ENCODE measurements around the gene MEOX1. TPM values are rescaled to one million over a fixed set of nuclear protein-coding genes. Genes with fewer than 3 reads are reported as not detected.

Gene MEOX1
- total and polyA plus RNA-seq, 2 experiments from 2014 or later: not detected

DNA sequence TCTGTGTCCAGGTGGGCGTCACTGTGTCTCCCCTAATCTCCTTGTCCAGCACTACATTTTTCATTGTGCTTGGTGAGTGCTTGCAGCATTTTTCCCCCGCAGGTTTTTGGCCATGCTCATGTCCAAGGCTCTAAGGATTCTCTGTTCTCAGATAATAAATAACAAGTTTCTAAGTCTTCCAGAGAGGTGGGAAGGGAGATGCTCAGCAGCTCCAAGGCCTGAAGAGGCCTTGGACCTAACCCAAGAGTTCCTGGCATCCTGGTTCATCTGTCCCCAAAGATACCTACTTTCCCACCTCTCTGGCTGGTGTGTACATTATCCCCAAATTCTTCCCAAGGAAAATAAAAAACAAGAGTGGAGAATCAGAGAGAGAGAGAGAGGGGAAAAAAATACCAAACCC, 45.3 kb downstream of the MEOX1 start:
- in situ Hi-C loops (cut with MboI): no loop called here
- Histone ChIP-seq H3K27ac (no peak overlapping the region), H3K9me3 (ENCODE audit: low read depth) (no peaks in the 10 kb centered on the region), H3F3A (ENCODE audit: insufficient read depth) (no peaks in the 10 kb centered on the region), H3K79me2 (ENCODE audit: insufficient read depth) (no peaks in the 10 kb centered on the region), H3K9ac (no peak overlapping the region), H3K4me1 (ENCODE audit: insufficient read depth) (no peaks in the 10 kb centered on the region), H4K20me1 (ENCODE audit: insufficient read depth) (no peaks in the 10 kb centered on the region), H2AFZ (no peak overlapping the region), H3K27me3 (replicated peaks; ENCODE audit: insufficient read depth) (no peaks in the 10 kb centered on the region; the same call in 1 of the 2 replicates), H3K9me2 (ENCODE audit: insufficient read depth) (no peaks in the 10 kb centered on the region), H3K4me2 (ENCODE audit: unreplicated experiment) (no peak overlapping the region), H3K36me3 (ENCODE audit: low read depth) (no peaks in the 10 kb centered on the region), H3K4me3 (no peak overlapping the region)
- TF ChIP-seq EZH2 (IDR thresholded peaks at IDR 0.05; ENCODE audit: insufficient read depth, poor library complexity, severe bottlenecking) (no peak), EZH2phosphoT487 (IDR thresholded peaks at IDR 0.05; ENCODE audit: insufficient read depth, low read depth) (no peak)
- 77 to 81% methylated on average over 2 of the region's 2 CpGs for WGBS, 2 experiments (ENCODE audit: low coverage in 1 of 2, low lambda C conversion rate in 2 of 2, missing lambda C conversion rate in 2 of 2)
- DNase-seq: no peak

DNA sequence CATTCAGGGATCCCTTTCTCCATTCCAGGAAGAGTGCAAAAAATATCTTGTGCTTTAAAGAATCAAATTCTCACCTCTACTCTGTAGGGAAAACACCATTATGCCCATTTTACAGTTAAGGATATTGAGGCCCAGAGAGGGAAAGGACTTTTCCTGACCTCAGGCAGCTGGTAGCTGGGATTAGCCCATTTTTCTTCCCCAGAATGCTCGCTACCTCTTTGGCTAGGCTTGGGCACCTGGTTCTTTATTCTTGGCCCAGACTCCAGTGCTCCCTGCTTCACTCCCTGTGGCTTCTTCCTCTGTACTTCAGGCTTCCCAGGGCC, 45.7 kb downstream of the MEOX1 start:
- H3K4me3 ChIP-seq: no peak overlapping the region
- no peak for DNase-seq
- H4K20me1 ChIP-seq (ENCODE audit: insufficient read depth): no peaks in the 10 kb centered on the region
- no peak overlapping the region for H3K27ac ChIP-seq
- H3K9ac ChIP-seq: no peak overlapping the region
- H3K9me2 ChIP-seq (ENCODE audit: insufficient read depth): no peaks in the 10 kb centered on the region
- in situ Hi-C loops (cut with MboI): no loop called here
- no peak overlapping the region for H2AFZ ChIP-seq
- TF ChIP-seq EZH2 (IDR thresholded peaks at IDR 0.05; ENCODE audit: insufficient read depth, poor library complexity, severe bottlenecking): no peak
- no peaks in the 10 kb centered on the region; the same call in 1 of the 2 replicates for H3K27me3 ChIP-seq (replicated peaks; ENCODE audit: insufficient read depth)
- 92 to 95% methylated on average over 1 of the region's 1 CpG for WGBS, 2 experiments (ENCODE audit: low coverage in 1 of 2, low lambda C conversion rate in 2 of 2, missing lambda C conversion rate in 2 of 2)
- H3K4me1 ChIP-seq (ENCODE audit: insufficient read depth): no peaks in the 10 kb centered on the region
- H3K79me2 ChIP-seq (ENCODE audit: insufficient read depth): no peaks in the 10 kb centered on the region
- H3K4me2 ChIP-seq (ENCODE audit: unreplicated experiment): no peak overlapping the region
- H3K9me3 ChIP-seq (ENCODE audit: low read depth): no peaks in the 10 kb centered on the region
- H3F3A ChIP-seq (ENCODE audit: insufficient read depth): no peaks in the 10 kb centered on the region
- no peaks in the 10 kb centered on the region for H3K36me3 ChIP-seq (ENCODE audit: low read depth)

DNA sequence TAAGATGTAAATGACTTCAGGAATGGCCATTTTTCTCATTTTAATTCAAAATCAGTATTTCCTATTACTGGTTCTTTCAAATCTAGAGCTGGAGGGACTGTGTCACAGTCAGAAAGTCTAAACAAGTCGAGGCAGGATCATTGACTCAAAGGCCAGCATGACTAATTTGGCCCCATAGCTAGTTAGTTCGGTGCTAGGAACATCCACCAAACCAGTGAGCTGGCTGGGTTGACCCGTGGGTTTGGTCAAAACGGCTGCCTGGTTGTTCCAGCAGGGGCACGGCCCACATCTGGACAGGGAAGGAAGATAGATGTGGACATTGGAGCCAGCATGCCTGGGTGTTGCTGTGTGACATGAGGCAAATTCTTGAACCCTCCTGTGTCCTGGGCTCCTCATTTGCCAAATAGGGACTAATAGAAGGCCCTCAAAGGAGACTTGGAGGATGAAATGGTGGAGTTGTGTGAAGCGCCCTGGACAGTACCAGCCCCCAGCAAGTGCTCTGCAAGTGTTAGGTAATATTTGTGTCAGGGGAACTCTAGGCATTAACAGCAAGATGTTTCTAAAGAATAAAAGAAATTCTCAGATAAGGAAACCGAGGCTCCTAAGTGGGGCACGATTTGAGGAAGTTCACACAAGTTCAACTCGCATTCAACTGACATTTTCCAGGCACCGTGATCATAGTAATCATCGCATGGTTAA, 46.2 kb downstream of the MEOX1 start:
- DNase-seq: peak; percentile 61
- H2AFZ ChIP-seq: no peak overlapping the region
- no peaks in the 10 kb centered on the region; the same call in 1 of the 2 replicates for H3K27me3 ChIP-seq (replicated peaks; ENCODE audit: insufficient read depth)
- no peaks in the 10 kb centered on the region for H3K9me2 ChIP-seq (ENCODE audit: insufficient read depth)
- H3K9ac ChIP-seq: no peak overlapping the region
- no peak overlapping the region for H3K4me2 ChIP-seq (ENCODE audit: unreplicated experiment)
- in situ Hi-C loops (cut with MboI): no loop called here
- H3K27ac ChIP-seq: no peak overlapping the region
- H3K79me2 ChIP-seq (ENCODE audit: insufficient read depth): no peaks in the 10 kb centered on the region
- TF ChIP-seq EZH2 (IDR thresholded peaks at IDR 0.05; ENCODE audit: insufficient read depth, poor library complexity, severe bottlenecking) (no peak), EZH2phosphoT487 (IDR thresholded peaks at IDR 0.05; ENCODE audit: insufficient read depth, low read depth) (no peak)
- H3K36me3 ChIP-seq (ENCODE audit: low read depth): no peaks in the 10 kb centered on the region
- H3K4me1 ChIP-seq (ENCODE audit: insufficient read depth): no peaks in the 10 kb centered on the region
- H3F3A ChIP-seq (ENCODE audit: insufficient read depth): no peaks in the 10 kb centered on the region
- no peaks in the 10 kb centered on the region for H4K20me1 ChIP-seq (ENCODE audit: insufficient read depth)
- no peaks in the 10 kb centered on the region for H3K9me3 ChIP-seq (ENCODE audit: low read depth)
- H3K4me3 ChIP-seq: no peak overlapping the region
- 60 to 63% methylated on average over 11 of the region's 11 CpGs for WGBS, 2 experiments (ENCODE audit: low coverage in 1 of 2, low lambda C conversion rate in 2 of 2, missing lambda C conversion rate in 2 of 2)

GRCh38 chr17:43614561-43614960, 47.2 kb downstream of the MEOX1 start:
- no peaks in the 10 kb centered on the region for H3K4me1 ChIP-seq (ENCODE audit: insufficient read depth)

More at GRCh38 chr17:43614561-43614960, 47.2 kb downstream of the MEOX1 start:
- H3K27ac ChIP-seq: no peak overlapping the region
- no peak overlapping the region for H3K4me3 ChIP-seq
- no peak overlapping the region for H2AFZ ChIP-seq
- DNase-seq: no peak
- H3K36me3 ChIP-seq (ENCODE audit: low read depth): no peaks in the 10 kb centered on the region
- whole genome bisulfite sequencing, 2 experiments (ENCODE audit: low coverage in 1 of 2, low lambda C conversion rate in 2 of 2, missing lambda C conversion rate in 2 of 2): 89 to 98% methylated on average over 5 of the region's 5 CpGs
- no peaks in the 10 kb centered on the region for H3K79me2 ChIP-seq (ENCODE audit: insufficient read depth)
- no peaks in the 10 kb centered on the region for H3K9me2 ChIP-seq (ENCODE audit: insufficient read depth)
- H3K4me2 ChIP-seq (ENCODE audit: unreplicated experiment): no peak overlapping the region
- in situ Hi-C loops (cut with MboI): no loop called here
- H3K9ac ChIP-seq: no peak overlapping the region
- H4K20me1 ChIP-seq (ENCODE audit: insufficient read depth): no peaks in the 10 kb centered on the region
- H3K27me3 ChIP-seq (replicated peaks; ENCODE audit: insufficient read depth): no peaks in the 10 kb centered on the region; the same call in 1 of the 2 replicates
- H3K9me3 ChIP-seq (ENCODE audit: low read depth): no peaks in the 10 kb centered on the region
- no peaks in the 10 kb centered on the region for H3F3A ChIP-seq (ENCODE audit: insufficient read depth)
- TF ChIP-seq EZH2 (IDR thresholded peaks at IDR 0.05; ENCODE audit: insufficient read depth, poor library complexity, severe bottlenecking): no peak
- no peak for TF ChIP-seq EZH2phosphoT487 (IDR thresholded peaks at IDR 0.05; ENCODE audit: insufficient read depth, low read depth)
